ENCODE measurements around the gene INSM2.

DNA sequence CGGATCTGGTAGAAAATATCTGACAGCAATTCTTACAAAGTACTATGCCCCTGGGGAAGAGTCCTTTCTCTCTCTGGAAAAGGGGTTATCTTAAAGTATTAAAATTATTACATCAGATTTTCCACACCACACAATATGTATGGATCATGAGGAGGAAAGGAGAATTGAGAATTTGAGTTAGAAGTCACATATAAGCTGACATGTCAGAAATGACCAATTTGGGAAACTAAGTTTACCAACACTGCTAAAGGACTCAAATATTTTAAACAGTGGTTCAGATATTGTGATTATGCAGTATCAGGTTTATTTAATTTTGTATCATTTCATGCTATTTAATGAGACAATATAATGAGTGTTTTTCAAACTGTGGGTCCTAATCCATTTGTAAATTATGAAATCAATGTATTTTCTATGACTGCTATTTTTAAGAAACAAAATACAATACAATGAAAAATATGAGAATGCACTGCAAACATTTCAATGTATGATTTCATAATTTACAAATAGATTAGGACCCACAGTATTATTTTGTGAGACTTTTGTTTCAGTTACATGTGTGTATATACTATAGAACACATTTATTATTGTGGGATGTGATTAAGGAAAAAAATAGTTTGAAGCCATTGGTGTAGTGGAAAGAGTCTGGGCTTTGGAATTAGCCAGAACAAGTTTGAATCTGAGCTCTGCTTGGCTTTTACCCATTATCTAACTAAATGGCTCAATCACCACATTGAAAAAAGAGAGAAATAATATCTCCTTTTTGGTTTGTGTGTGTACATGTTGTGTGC, 1.8 kb upstream of the INSM2 start:
- TF ChIP-seq EZH2 (IDR thresholded peaks at IDR 0.05; ENCODE audit: insufficient read depth, poor library complexity, severe bottlenecking) (no peak), EZH2phosphoT487 (IDR thresholded peaks at IDR 0.05; ENCODE audit: insufficient read depth, low read depth) (no peak)

Measured in GM23248 (cell line).